Esophagus squamous epithelium (tissue), 5 donors: ENCODE results near the gene PAPLN. TPM values are rescaled to one million over a fixed set of nuclear protein-coding genes. Genes with fewer than 3 reads are reported as not detected.

Source experiments
- DNase-seq: peaks from one replicate; lab custom pipeline; 2025; lab: John Stamatoyannopoulos, UW
- H3K27ac ChIP-seq, 4 donors: fragments of 200-600 bp; sonication (generic); one replicate each; pipeline ENCODE4 v1.5.1; 2016 to 2019; ENCODE audit warnings: mild to moderate bottlenecking in 1 of 4
- H3K27me3 ChIP-seq, 4 donors: fragments of 200-600 bp; sonication (generic); 1 replicate in 3 of 4; 2 replicates in 1 of 4; pipeline versions ENCODE4 v1.5.1 to v1.6.0; 2017 to 2021; ENCODE audit warnings: antibody characterized with exemption in 1 of 4
- H3K36me3 ChIP-seq, 3 donors: fragments of 200-600 bp; sonication (generic); one replicate each; pipeline ENCODE4 v1.5.1; 2016 to 2019
- H3K4me1 ChIP-seq, 3 donors: fragments of 200-600 bp; sonication (generic); one replicate each; pipeline ENCODE4 v1.5.1; 2017 to 2019
- H3K4me3 ChIP-seq, 4 donors: fragments of 200-600 bp; sonication (generic); 1 replicate in 3 of 4; 2 replicates in 1 of 4; pipeline ENCODE4 v1.5.1; 2016 to 2019; ENCODE audit warnings: mild to moderate bottlenecking in 2 of 4, moderate library complexity in 1 of 4
- H3K9me3 ChIP-seq, 3 donors: fragments of 200-600 bp; sonication (generic); one replicate each; pipeline ENCODE4 v1.5.1; 2016 to 2019
- POLR2A ChIP-seq, 4 donors: fragments of 450-650 bp; IDR thresholded peaks; one replicate each; pipeline ENCODE4 v1.6.1; 2017; ENCODE audit warnings: antibody characterized with exemption in 4 of 4, mild to moderate bottlenecking in 4 of 4, moderate library complexity in 3 of 4
- WGBS, 2 donors: methylation state at CpG; one replicate each; pipeline ENCODE4 v1.1.5; 2018; 5-methylcytosine and 5-hydroxymethylcytosine counted together
- intact Hi-C: fragments of 100-400 bp; cut with DNase I; formaldehyde crosslinking; loops from one replicate; pipeline ENCODE4 v1.15.0; 2022
- total RNA-seq, 4 donors: library from RNA; depleted of rRNA; stranded (reverse); fragments of >200 nt; gene quantifications; one replicate each; pipeline ENCODE4 v1.1.0, GENCODE V29; 2016
- TF ChIP-seq, protein P1 (sequence below), 6 experiments: fragments of 450-650 bp in 4 of 6; fragments of 200-600 bp in 2 of 6; sonication (generic) in 2 of 6; IDR thresholded peaks; one replicate each; pipeline ENCODE4 v1.5.1; 2016 to 2019; ENCODE audit warnings: antibody characterized with exemption in 6 of 6, mild to moderate bottlenecking in 4 of 6, moderate library complexity in 4 of 6
- donor health status: DM: yes; HTN: yes; CAD: no.

Gene PAPLN
- total RNA-seq, 4 donors from 2014 or later, result 2.2 to 12.6 (median 5.4) TPM

DNA sequence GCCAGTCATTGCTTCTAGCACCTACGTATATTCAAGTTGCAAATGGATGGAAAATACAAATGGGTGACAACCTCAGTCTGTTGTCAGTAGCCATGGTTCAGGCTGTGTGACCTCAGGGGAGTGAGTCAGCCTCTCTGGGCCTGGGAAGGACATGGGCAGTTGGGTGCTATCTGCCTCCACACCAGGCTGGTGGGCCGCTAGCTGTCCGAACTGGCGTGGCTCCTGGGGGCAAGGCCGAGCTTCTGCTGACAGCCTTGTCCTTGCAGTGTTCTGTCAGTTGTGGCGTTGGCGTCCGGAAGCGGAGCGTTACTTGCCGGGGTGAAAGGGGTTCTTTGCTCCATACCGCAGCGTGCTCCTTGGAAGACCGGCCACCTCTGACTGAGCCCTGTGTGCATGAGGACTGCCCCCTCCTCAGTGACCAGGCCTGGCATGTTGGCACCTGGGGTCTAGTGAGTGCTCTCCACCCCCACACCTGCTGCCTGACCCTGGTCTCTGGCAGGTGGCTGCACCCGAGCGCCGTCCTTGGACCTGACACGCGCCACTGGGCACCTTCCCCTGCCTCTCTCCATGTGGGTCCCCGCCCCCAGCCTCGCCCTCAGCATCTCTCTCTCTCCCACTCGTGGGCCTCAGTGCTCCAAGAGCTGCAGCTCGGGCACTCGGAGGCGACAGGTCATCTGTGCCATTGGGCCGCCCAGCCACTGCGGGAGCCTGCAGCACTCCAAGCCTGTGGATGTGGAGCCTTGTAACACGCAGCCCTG lies 17.1 kb downstream of the PAPLN start:
- no peaks in the 10 kb centered on the region for H3K4me1 ChIP-seq
- H3K4me3 ChIP-seq, result no peak overlapping the region
- no peaks in the 10 kb centered on the region for H3K9me3 ChIP-seq
- no peak for DNase-seq
- no peak for TF ChIP-seq POLR2A (IDR thresholded peaks at IDR 0.05)
- TF ChIP-seq, protein P1, sequence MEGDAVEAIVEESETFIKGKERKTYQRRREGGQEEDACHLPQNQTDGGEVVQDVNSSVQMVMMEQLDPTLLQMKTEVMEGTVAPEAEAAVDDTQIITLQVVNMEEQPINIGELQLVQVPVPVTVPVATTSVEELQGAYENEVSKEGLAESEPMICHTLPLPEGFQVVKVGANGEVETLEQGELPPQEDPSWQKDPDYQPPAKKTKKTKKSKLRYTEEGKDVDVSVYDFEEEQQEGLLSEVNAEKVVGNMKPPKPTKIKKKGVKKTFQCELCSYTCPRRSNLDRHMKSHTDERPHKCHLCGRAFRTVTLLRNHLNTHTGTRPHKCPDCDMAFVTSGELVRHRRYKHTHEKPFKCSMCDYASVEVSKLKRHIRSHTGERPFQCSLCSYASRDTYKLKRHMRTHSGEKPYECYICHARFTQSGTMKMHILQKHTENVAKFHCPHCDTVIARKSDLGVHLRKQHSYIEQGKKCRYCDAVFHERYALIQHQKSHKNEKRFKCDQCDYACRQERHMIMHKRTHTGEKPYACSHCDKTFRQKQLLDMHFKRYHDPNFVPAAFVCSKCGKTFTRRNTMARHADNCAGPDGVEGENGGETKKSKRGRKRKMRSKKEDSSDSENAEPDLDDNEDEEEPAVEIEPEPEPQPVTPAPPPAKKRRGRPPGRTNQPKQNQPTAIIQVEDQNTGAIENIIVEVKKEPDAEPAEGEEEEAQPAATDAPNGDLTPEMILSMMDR (IDR thresholded peaks at IDR 0.05), result no peak
- 74 to 91% methylated on average over 6 to 12 of the region's 28 CpGs for WGBS, 2 donors
- peaks cover 0 to 28% (median 0%) of the 10 kb centered on the region in 3 donors for H3K36me3 ChIP-seq
- intact Hi-C loops, result no loop called here
- no peaks in the 10 kb centered on the region for H3K27me3 ChIP-seq
- no peak overlapping the region for H3K27ac ChIP-seq

DNA sequence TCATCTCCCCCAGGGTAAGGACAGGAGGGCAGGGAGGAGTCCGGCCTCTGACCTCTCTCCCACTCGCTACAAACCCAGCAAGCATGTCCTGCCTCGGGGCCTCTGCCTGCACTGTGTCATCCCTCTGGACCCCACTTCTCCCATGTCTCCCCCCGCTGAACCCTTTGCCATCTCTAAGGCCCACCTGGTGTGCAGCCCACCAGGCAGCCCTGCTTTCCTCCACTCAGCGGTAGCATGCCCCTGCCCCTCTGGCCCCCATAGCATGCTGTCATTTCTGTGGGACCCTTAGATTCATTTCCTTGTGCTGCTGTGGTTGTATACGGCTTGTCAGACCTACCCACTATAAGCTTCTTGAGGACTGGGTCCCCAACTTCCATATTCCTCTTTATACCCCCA lies 17.7 kb downstream of the PAPLN start:
- Histone ChIP-seq H3K4me1 (no peaks in the 10 kb centered on the region), H3K36me3 (peaks cover 0 to 28% (median 0%) of the 10 kb centered on the region in 3 donors), H3K4me3 (no peak overlapping the region), H3K27ac (no peak overlapping the region), H3K27me3 (no peaks in the 10 kb centered on the region), H3K9me3 (no peaks in the 10 kb centered on the region)
- TF ChIP-seq, protein P1 (IDR thresholded peaks at IDR 0.05), result no peak
- TF ChIP-seq POLR2A (IDR thresholded peaks at IDR 0.05), result no peak
- no peak for DNase-seq
- WGBS, 2 donors, result 89 to 93% methylated on average over 5 to 6 of the region's 6 CpGs
- intact Hi-C loops, result no loop called here

DNA sequence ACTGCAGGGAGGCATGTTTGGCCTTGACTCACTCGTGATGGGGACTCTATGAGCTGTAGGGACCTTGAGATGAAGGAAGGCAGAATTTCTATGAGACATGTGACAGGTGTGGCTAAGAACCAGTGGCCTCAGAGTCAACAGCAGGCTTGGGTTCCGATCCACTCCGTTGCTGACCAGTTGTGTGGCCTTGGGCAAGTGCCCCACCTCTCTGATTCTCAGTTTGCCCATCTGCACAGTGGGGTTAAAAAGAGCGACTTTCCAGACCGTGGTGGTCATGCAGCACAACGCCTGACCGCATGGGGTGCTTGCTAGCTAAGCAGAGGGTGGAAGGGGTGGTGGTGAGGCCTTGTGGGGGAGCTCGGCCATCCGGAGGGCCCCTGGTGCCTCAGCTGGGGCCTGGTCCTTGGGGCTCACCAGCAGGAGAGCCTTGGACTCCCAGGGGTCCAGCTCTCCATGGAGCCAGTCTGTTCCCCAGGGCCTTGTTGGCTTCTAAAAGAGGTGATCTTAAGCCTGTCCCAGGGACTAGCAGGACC lies 18.5 kb downstream of the PAPLN start:
- no peak for DNase-seq
- intact Hi-C loops, result no loop called here
- Histone ChIP-seq H3K27me3 (no peaks in the 10 kb centered on the region), H3K36me3 (peaks cover 0 to 24% (median 0%) of the 10 kb centered on the region in 3 donors), H3K9me3 (no peaks in the 10 kb centered on the region), H3K4me3 (no peak overlapping the region), H3K4me1 (no peaks in the 10 kb centered on the region), H3K27ac (no peak overlapping the region)
- WGBS, 2 donors, result 72 to 93% methylated on average over 3 to 5 of the region's 9 CpGs
- TF ChIP-seq, protein P1 (IDR thresholded peaks at IDR 0.05), result no peak
- TF ChIP-seq POLR2A (IDR thresholded peaks at IDR 0.05), result no peak

DNA sequence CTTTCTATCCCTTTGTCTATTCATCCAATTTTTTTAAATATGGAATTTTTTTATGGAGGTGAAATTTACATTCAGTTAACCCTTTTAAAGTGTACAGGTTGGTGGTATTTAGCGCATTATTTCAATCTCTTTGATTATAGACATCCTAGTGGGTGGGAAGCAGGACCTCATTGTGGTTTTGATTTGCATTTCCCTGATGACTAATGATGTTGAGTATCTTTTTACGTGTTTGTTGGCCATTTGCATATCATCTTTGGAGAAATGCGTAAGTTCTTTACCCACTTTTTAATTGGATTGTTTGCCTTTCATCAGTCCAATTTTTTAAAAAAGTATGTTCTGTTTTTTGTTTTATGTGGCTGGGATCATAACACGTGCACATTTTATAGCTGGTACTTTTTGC lies 20.8 kb downstream of the PAPLN start:
- H3K36me3 ChIP-seq, result peaks cover 0 to 12% (median 0%) of the 10 kb centered on the region in 3 donors
- H3K4me3 ChIP-seq, result no peak overlapping the region
- no peak for DNase-seq
- TF ChIP-seq, protein P1 (IDR thresholded peaks at IDR 0.05), result no peak
- TF ChIP-seq POLR2A (IDR thresholded peaks at IDR 0.05), result no peak
- no peaks in the 10 kb centered on the region for H3K27me3 ChIP-seq
- intact Hi-C loops, result no loop called here
- no peaks in the 10 kb centered on the region for H3K9me3 ChIP-seq
- H3K27ac ChIP-seq, result no peak overlapping the region
- WGBS, 2 donors, result 74 to 78% methylated on average over 4 of the region's 4 CpGs
- no peaks in the 10 kb centered on the region for H3K4me1 ChIP-seq

DNA sequence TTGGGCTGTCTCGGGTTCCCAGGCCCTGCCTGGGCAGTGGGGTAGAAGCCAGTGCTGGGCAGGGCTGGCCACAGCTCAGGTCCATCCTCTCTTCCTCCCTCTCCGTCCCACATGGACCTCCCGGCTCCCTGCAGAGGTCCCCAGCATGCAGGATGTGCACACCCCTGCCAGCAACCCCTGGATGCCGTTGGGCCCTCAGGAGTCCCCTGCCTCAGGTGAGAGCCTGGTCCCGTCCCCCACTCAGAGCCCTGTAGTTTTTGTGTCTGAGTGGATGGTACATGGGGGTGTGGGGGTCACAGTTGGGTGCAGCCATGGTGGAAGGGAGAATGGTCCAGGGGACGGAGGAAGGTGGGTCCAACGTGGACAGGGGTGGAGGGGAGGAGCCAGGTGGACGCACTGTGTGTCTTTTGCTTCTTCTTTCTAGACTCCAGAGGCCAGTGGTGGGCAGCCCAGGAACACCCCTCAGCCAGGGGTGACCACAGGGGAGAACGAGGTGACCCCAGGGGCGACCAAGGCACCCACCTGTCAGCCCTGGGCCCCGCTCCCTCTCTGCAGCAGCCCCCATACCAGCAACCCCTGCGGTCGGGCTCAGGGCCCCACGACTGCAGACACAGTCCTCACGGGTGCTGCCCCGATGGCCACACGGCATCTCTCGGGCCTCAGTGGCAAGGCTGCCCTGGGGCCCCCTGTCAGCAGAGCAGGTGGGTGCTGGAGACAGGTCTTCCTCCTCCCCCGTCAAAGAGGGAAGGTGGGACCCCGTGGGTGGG lies 21.7 kb downstream of the PAPLN start:
- no peak overlapping the region for H3K4me3 ChIP-seq
- WGBS, 2 donors, result 72 to 75% methylated on average over 5 to 7 of the region's 20 CpGs
- no peak for TF ChIP-seq POLR2A (IDR thresholded peaks at IDR 0.05)
- TF ChIP-seq, protein P1 (IDR thresholded peaks at IDR 0.05), result no peak
- H3K27me3 ChIP-seq, result no peaks in the 10 kb centered on the region
- H3K4me1 ChIP-seq, result no peaks in the 10 kb centered on the region
- H3K9me3 ChIP-seq, result no peaks in the 10 kb centered on the region
- intact Hi-C loops, result no loop called here
- H3K36me3 ChIP-seq, result peaks cover 0 to 12% (median 0%) of the 10 kb centered on the region in 3 donors
- no peak overlapping the region for H3K27ac ChIP-seq
- no peak for DNase-seq
